ENCODE measurements around the gene DIP2C. TPM values are rescaled to one million over a fixed set of nuclear protein-coding genes. Genes with fewer than 3 reads are reported as not detected.
"Not testable (repeated sequence)": the region's sequence is repeated elsewhere in the genome, so short reads cannot be mapped to it uniquely, and the experiment has no call there.

The DIP2C gene
- total RNA-seq, 4 donors from 2014 or later, result 13.4 to 32.0 (median 18.4) TPM

DNA sequence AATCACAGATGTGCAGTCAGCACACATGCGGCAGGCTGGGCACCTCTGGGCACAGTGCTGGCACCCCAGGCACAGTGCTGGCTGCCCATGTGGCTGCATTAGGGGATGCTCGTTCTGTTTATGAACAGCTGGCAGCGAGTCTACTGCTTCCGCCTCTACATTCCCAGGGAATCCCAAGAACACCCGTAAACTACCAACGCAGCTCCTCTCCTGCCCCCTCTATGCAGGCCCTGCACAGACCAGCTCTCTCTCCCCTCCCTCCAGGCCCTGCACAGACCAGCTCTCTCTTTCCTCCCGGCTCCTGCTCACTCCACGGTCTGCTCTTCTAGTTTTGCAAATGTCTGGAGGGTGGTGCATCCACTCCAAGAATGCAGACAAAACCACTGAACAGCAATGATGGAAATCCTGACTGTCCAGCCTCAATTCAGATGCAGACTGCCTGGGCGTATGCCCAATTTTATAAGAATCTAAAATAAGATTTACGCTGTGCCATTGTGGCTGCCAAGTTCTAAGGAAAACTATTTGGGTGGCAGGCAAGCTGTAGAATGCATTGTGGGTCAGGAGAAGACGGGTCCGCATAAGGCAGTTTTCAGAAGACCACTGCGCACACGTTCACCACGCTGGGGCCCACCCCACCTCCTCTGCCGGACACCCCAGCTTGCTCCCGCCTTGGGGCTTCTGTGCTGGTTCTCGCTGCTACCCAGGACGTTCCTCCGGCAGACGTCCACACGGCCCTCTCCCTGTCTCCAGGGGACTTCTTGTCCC lies 319.6 kb downstream of the DIP2C start:
- H3K36me3 ChIP-seq, result no peaks in the 10 kb centered on the region
- DNase-seq, result no peak
- in situ Hi-C loops (cut with MboI; ENCODE audit: low pct_ligation_motif_present in 1 of 4, low pct_unique_long_range_greater_than_20kb in 1 of 4, low sequenced_read_pairs in 3 of 4), result no loop called here

DNA sequence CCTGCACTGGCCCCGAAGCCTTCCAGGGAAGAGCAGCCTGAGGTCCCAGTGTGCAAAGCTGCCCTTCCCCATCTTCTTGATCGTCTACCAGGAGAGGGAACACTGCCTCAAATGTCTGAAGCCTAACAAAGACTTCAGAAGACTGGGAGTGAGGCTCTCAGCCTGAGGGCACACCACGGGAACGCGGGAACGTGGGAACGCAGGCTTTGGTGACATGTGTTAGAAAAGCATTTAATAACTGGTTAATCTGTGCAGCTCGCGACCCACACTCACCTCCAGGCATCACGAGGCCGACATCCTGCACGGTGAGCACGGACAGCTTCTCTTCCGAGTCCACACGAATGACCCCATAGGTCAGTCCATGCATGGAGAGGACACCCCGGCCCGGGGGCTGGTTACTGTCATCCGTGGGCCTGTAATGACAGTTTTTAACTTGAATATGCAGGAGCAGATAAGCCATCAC lies 320.2 kb downstream of the DIP2C start:
- Histone ChIP-seq H3K36me3 (no peaks in the 10 kb centered on the region), H3K4me3 (no peak overlapping the region), H3K27me3 (no peaks in the 10 kb centered on the region), H3K4me1 (peaks cover 3 to 17% (median 9%) of the 10 kb centered on the region in 4 donors), H3K9me3 (no peaks in the 10 kb centered on the region), H3K27ac (peak overlapping the region in 3 of 4 donors; percentile 47 to 66 (median 50))
- no peak for DNase-seq
- WGBS, 2 donors (ENCODE audit: low coverage in 1 of 2), result 79% methylated on average over 16 of the region's 18 CpGs; no CpG with 5 or more reads in 1 of the 2 donors
- in situ Hi-C loops (cut with MboI; ENCODE audit: low pct_ligation_motif_present in 1 of 4, low pct_unique_long_range_greater_than_20kb in 1 of 4, low sequenced_read_pairs in 3 of 4) (no loop called here), intact Hi-C loops (cut with DNase I; ENCODE audit: low total_unique reads) (loop anchor here (10.0 kb wide), 1 partner anchor 416 kb away; no protein-coding TSS in a partner anchor)
- TF ChIP-seq EP300 (IDR thresholded peaks at IDR 0.05; ENCODE audit: low read depth) (no peak), POLR2AphosphoS5 (IDR thresholded peaks at IDR 0.05) (no peak), POLR2A (IDR thresholded peaks at IDR 0.05) (no peak)
- TF ChIP-seq, protein P1, sequence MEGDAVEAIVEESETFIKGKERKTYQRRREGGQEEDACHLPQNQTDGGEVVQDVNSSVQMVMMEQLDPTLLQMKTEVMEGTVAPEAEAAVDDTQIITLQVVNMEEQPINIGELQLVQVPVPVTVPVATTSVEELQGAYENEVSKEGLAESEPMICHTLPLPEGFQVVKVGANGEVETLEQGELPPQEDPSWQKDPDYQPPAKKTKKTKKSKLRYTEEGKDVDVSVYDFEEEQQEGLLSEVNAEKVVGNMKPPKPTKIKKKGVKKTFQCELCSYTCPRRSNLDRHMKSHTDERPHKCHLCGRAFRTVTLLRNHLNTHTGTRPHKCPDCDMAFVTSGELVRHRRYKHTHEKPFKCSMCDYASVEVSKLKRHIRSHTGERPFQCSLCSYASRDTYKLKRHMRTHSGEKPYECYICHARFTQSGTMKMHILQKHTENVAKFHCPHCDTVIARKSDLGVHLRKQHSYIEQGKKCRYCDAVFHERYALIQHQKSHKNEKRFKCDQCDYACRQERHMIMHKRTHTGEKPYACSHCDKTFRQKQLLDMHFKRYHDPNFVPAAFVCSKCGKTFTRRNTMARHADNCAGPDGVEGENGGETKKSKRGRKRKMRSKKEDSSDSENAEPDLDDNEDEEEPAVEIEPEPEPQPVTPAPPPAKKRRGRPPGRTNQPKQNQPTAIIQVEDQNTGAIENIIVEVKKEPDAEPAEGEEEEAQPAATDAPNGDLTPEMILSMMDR (IDR thresholded peaks at IDR 0.05), result no peak

More for the DNA sequence above, 319.6 kb downstream of the DIP2C start:
- no peak overlapping the region for H3K4me3 ChIP-seq
- H3K4me1 ChIP-seq, result peaks cover 3 to 17% (median 10%) of the 10 kb centered on the region in 4 donors
- intact Hi-C loops (cut with DNase I; ENCODE audit: low total_unique reads), result loop anchor here (10.0 kb wide), 1 partner anchor 415 kb away; no protein-coding TSS in a partner anchor
- H3K27ac ChIP-seq, result peak overlapping the region in 3 of 4 donors; percentile 47 to 66 (median 50)
- no peak for TF ChIP-seq POLR2AphosphoS5 (IDR thresholded peaks at IDR 0.05)
- TF ChIP-seq EP300 (IDR thresholded peaks at IDR 0.05; ENCODE audit: low read depth), result no peak
- no peak for TF ChIP-seq POLR2A (IDR thresholded peaks at IDR 0.05)
- TF ChIP-seq, protein P1 (IDR thresholded peaks at IDR 0.05), result no peak
- 58 to 69% methylated on average over 4 to 22 of the region's 22 CpGs for WGBS, 2 donors (ENCODE audit: low coverage in 1 of 2)
- no peaks in the 10 kb centered on the region for H3K27me3 ChIP-seq
- H3K9me3 ChIP-seq, result no peaks in the 10 kb centered on the region

DNA sequence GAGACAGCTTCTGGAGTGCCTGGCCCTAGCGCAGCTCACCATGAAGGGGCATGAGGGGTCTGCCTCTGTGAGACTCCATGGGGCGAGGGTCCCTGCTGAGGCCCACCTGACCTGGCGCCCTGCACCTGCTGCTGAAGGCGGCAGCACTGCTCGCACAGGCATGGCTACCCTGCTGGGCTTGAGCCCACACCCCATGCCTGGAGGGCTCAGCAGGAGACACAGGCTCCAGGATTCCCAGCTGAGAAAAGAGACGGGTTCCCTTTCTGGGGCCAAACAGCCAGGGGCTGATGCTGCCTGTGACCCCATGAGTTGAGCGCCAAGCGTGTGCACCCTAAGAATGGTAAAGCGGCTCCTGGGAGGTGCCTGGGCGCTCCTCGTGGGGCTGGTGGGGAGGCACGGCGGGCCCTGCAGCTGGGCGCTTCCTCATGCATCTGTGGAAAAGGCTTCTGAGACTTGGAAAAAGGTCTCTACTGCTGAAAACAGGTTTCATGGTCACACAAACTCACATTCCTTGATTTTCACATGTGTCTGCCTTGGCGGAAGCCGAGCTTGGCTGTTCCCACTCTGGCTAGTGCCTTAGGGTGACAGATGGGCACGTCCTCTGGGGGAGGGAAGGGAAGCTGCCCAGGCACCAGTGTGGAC lies 320.8 kb downstream of the DIP2C start:
- no peak overlapping the region for H3K4me3 ChIP-seq
- intact Hi-C loops (cut with DNase I; ENCODE audit: low total_unique reads) (loop anchor here (10.0 kb wide), 1 partner anchor 416 kb away; no protein-coding TSS in a partner anchor), in situ Hi-C loops (cut with MboI; ENCODE audit: low pct_ligation_motif_present in 1 of 4, low pct_unique_long_range_greater_than_20kb in 1 of 4, low sequenced_read_pairs in 3 of 4) (no loop called here)
- no peaks in the 10 kb centered on the region for H3K9me3 ChIP-seq
- H3K4me1 ChIP-seq, result peaks cover 3 to 14% (median 6%) of the 10 kb centered on the region in 4 donors
- no peaks in the 10 kb centered on the region for H3K27me3 ChIP-seq
- WGBS, 2 donors (ENCODE audit: low coverage in 1 of 2), result 90 to 95% methylated on average over 3 to 17 of the region's 17 CpGs
- no peak for TF ChIP-seq POLR2A (IDR thresholded peaks at IDR 0.05)
- TF ChIP-seq POLR2AphosphoS5 (IDR thresholded peaks at IDR 0.05), result no peak
- TF ChIP-seq EP300 (IDR thresholded peaks at IDR 0.05; ENCODE audit: low read depth), result no peak
- TF ChIP-seq, protein P1 (IDR thresholded peaks at IDR 0.05), result no peak
- no peak for DNase-seq
- peak overlapping the region in 1 of 4 donors; percentile 66 for H3K27ac ChIP-seq
- no peaks in the 10 kb centered on the region for H3K36me3 ChIP-seq

DNA sequence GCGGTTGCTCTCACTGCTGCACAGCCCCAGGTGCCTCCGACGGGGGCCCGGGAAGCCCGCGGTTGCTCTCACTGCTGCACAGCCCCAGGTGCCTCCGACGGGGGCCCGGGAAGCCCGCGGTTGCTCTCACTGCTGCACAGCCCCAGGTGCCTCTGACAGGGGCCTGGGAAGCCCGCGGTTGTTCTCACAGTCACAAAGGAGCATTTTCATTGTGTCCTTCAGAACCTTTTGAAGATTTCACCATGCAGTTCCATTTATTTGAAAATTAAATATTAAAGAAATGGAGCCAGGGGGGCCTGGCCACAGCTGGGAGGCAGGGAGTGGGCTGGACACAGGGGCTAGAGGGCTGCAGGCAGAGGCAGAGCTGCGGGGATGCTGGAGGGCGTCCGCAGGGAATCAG lies 321.4 kb downstream of the DIP2C start:
- in situ Hi-C loops (cut with MboI; ENCODE audit: low pct_ligation_motif_present in 1 of 4, low pct_unique_long_range_greater_than_20kb in 1 of 4, low sequenced_read_pairs in 3 of 4); H3K4me3 ChIP-seq; DNase-seq; H3K4me1 ChIP-seq; H3K27ac ChIP-seq; H3K9me3 ChIP-seq; H3K27me3 ChIP-seq; H3K36me3 ChIP-seq: not testable (repeated sequence)
- 96 to 100% methylated on average over 3 to 8 of the region's 16 CpGs for WGBS, 2 donors (ENCODE audit: low coverage in 1 of 2)
- intact Hi-C loops (cut with DNase I; ENCODE audit: low total_unique reads), result loop anchor here (10.0 kb wide), 1 partner anchor 417 kb away; no protein-coding TSS in a partner anchor

Data from transverse colon (tissue), 4 donors.